ENCODE measurements around the gene CLEC16A. TPM values are rescaled to one million over a fixed set of nuclear protein-coding genes. Genes with fewer than 3 reads are reported as not detected.

CLEC16A gene
- total and polyA plus RNA-seq, 9 of the 15 experiments (the other 6 are each of a cell fraction or from before 2014, with no cell fraction given): 1.00 to 22.3 (median 10.0) TPM

DNA sequence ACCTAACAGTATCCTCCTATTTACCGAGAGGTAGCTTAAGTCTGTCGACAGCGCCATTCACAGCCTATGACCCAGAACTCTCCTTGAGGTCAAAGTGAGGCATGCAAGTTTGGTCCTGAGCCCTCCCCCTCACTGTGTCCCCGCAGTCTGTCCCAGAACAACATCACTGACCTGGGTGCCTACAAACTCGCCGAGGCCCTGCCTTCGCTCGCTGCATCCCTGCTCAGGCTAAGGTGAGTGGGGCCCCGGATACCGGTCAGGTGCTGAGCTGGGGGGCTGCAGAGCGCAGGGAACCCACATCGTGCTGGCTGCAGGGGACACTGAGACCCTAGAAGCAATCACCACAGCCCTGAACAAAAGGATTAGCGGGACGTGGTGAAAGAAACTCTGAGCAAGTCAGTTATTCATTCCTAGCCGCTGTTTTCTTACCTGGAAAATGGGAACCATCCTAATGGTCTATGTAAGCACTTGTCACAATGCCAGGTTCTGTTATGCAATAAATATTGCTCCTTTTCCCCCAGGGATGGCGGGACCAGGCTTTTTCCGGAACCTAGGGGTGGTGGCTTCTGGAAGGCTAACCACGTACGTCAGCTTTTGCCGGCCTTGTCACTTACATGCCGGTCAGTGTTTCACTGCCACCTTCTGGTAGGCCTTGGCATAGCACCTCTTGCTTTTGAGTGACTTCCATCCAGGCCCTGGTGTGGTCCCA is 25.9 kb upstream of the CLEC16A start (continued):
- TF ChIP-seq, protein P1, sequence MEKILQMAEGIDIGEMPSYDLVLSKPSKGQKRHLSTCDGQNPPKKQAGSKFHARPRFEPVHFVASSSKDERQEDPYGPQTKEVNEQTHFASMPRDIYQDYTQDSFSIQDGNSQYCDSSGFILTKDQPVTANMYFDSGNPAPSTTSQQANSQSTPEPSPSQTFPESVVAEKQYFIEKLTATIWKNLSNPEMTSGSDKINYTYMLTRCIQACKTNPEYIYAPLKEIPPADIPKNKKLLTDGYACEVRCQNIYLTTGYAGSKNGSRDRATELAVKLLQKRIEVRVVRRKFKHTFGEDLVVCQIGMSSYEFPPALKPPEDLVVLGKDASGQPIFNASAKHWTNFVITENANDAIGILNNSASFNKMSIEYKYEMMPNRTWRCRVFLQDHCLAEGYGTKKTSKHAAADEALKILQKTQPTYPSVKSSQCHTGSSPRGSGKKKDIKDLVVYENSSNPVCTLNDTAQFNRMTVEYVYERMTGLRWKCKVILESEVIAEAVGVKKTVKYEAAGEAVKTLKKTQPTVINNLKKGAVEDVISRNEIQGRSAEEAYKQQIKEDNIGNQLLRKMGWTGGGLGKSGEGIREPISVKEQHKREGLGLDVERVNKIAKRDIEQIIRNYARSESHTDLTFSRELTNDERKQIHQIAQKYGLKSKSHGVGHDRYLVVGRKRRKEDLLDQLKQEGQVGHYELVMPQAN (IDR thresholded peaks at IDR 0.05; ENCODE audit: borderline replicate concordance): no peak
- TF ChIP-seq, protein P2, sequence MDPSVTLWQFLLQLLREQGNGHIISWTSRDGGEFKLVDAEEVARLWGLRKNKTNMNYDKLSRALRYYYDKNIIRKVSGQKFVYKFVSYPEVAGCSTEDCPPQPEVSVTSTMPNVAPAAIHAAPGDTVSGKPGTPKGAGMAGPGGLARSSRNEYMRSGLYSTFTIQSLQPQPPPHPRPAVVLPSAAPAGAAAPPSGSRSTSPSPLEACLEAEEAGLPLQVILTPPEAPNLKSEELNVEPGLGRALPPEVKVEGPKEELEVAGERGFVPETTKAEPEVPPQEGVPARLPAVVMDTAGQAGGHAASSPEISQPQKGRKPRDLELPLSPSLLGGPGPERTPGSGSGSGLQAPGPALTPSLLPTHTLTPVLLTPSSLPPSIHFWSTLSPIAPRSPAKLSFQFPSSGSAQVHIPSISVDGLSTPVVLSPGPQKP (CRISPR knock-in tag; IDR thresholded peaks at IDR 0.05): no peak
- TF ChIP-seq, protein P3, sequence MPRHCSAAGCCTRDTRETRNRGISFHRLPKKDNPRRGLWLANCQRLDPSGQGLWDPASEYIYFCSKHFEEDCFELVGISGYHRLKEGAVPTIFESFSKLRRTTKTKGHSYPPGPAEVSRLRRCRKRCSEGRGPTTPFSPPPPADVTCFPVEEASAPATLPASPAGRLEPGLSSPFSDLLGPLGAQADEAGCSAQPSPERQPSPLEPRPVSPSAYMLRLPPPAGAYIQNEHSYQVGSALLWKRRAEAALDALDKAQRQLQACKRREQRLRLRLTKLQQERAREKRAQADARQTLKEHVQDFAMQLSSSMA (CRISPR knock-in tag; IDR thresholded peaks at IDR 0.05): no peak
- TF ChIP-seq ZNF140 (CRISPR knock-in tag; IDR thresholded peaks at IDR 0.05) (no peak), EHMT2 (IDR thresholded peaks at IDR 0.05) (no peak), ATF1 (CRISPR knock-in tag; IDR thresholded peaks at IDR 0.05) (no peak), ATF1 (tag; IDR thresholded peaks at IDR 0.05) (peak; percentile 72), ZNF232 (CRISPR knock-in tag; IDR thresholded peaks at IDR 0.05) (no peak), RBM14 (IDR thresholded peaks at IDR 0.05; ENCODE audit: borderline replicate concordance, insufficient read depth, low read depth, low read length) (no peak), BHLHE40 (IDR thresholded peaks at IDR 0.05; ENCODE audit: low read length) (no peak), ELF2 (CRISPR knock-in tag; IDR thresholded peaks at IDR 0.05) (no peak), ZBTB1 (CRISPR knock-in tag; IDR thresholded peaks at IDR 0.05; ENCODE audit: borderline replicate concordance, low read depth) (no peak)
- TF ChIP-seq, protein P4, sequence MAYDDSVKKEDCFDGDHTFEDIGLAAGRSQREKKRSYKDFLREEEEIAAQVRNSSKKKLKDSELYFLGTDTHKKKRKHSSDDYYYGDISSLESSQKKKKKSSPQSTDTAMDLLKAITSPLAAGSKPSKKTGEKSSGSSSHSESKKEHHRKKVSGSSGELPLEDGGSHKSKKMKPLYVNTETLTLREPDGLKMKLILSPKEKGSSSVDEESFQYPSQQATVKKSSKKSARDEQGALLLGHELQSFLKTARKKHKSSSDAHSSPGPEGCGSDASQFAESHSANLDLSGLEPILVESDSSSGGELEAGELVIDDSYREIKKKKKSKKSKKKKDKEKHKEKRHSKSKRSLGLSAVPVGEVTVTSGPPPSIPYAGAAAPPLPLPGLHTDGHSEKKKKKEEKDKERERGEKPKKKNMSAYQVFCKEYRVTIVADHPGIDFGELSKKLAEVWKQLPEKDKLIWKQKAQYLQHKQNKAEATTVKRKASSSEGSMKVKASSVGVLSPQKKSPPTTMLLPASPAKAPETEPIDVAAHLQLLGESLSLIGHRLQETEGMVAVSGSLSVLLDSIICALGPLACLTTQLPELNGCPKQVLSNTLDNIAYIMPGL (CRISPR knock-in tag; IDR thresholded peaks at IDR 0.05): no peak
- TF ChIP-seq, protein P5, sequence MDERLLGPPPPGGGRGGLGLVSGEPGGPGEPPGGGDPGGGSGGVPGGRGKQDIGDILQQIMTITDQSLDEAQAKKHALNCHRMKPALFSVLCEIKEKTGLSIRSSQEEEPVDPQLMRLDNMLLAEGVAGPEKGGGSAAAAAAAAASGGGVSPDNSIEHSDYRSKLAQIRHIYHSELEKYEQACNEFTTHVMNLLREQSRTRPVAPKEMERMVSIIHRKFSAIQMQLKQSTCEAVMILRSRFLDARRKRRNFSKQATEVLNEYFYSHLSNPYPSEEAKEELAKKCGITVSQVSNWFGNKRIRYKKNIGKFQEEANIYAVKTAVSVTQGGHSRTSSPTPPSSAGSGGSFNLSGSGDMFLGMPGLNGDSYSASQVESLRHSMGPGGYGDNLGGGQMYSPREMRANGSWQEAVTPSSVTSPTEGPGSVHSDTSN (CRISPR knock-in tag; IDR thresholded peaks at IDR 0.05; ENCODE audit: low read depth): no peak
- TF ChIP-seq, protein P5 (tag; conservative IDR thresholded peaks at IDR 0.05; ENCODE audit: low read depth): 0 out of 2 replicates have a peak, but pooled peaks have one; percentile 22
- TF ChIP-seq, protein P6, sequence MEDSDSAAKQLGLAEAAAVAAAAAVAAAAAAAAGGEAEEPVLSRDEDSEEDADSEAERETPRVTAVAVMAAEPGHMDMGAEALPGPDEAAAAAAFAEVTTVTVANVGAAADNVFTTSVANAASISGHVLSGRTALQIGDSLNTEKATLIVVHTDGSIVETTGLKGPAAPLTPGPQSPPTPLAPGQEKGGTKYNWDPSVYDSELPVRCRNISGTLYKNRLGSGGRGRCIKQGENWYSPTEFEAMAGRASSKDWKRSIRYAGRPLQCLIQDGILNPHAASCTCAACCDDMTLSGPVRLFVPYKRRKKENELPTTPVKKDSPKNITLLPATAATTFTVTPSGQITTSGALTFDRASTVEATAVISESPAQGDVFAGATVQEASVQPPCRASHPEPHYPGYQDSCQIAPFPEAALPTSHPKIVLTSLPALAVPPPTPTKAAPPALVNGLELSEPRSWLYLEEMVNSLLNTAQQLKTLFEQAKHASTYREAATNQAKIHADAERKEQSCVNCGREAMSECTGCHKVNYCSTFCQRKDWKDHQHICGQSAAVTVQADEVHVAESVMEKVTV (CRISPR knock-in tag; IDR thresholded peaks at IDR 0.05): peak; percentile 71

Data from K562 (cell line).